Naive thymus-derived CD4-positive, alpha-beta T cell (primary cell): ENCODE measurements around the gene TSPAN18. TPM values are rescaled to one million over a fixed set of nuclear protein-coding genes. Genes with fewer than 3 reads are reported as not detected.

Experiments
- ATAC-seq: fragments of 150-1000 bp; cut with Tn5 transposase; 2 replicates; pipeline ENCODE4 v1.10.0; 2021; ENCODE audit warnings: mild to moderate bottlenecking, moderate library complexity
- CTCF ChIA-PET: fragments of 350-600 bp; sonication (Branson Sonifier 250); formaldehyde crosslinking; loops from one replicate; lab custom pipeline; 2021; ENCODE audit warnings: antibody characterized with exemption; lab: Charles Lee
- POLR2A ChIA-PET: fragments of 350-600 bp; sonication (Branson Sonifier 250); formaldehyde crosslinking; loops from one replicate; lab custom pipeline; 2021; ENCODE audit warnings: antibody characterized with exemption, inconsistent platforms; lab: Charles Lee
- DNase-seq, 9 donors: peaks; one replicate each; pipeline versions ENCODE4 v3.0.0 to v3.0.0-alpha.2; 2020 to 2022; ENCODE audit warnings: mixed read lengths in 1 of 9
- H3K27ac ChIP-seq: one replicate; pipeline ENCODE4 v1.7.0; 2013; ENCODE audit warnings: mild to moderate bottlenecking, low read depth, low read length, moderate library complexity
- H3K27me3 ChIP-seq, 2 donors: one replicate each; pipeline ENCODE4 v1.7.0; 2013; ENCODE audit warnings: low read length in 2 of 2, mild to moderate bottlenecking in 2 of 2, moderate library complexity in 2 of 2; ENCODE audit not compliant: control insufficient read depth in 2 of 2, insufficient read depth in 2 of 2
- H3K36me3 ChIP-seq, 3 experiments: 1 replicate in 2 of 3; 2 replicates in 1 of 3; pipeline ENCODE4 v1.7.0; 2013; ENCODE audit warnings: low read length in 3 of 3, mild to moderate bottlenecking in 3 of 3, moderate library complexity in 1 of 3; ENCODE audit not compliant: insufficient read depth in 3 of 3, control insufficient read depth in 2 of 3
- H3K4me1 ChIP-seq, 2 donors: one replicate each; pipeline ENCODE4 v1.7.0; 2013; ENCODE audit warnings: low read length in 2 of 2, mild to moderate bottlenecking in 2 of 2, moderate library complexity in 1 of 2; ENCODE audit not compliant: control insufficient read depth in 2 of 2, insufficient read depth in 2 of 2
- H3K4me3 ChIP-seq: 2 replicates; pipeline ENCODE4 v1.7.0; 2013; ENCODE audit warnings: mild to moderate bottlenecking, low read length
- H3K9me3 ChIP-seq, 3 experiments: 1 replicate in 2 of 3; 2 replicates in 1 of 3; pipeline ENCODE4 v1.7.0; 2013; ENCODE audit warnings: low read length in 3 of 3; ENCODE audit not compliant: control insufficient read depth in 2 of 3
- H3K27ac Mint-ChIP-seq, 9 donors: one replicate each; pipeline ENCODE4 v1.8.0; 2020 to 2022; ENCODE audit warnings: mixed read lengths in 9 of 9, mild to moderate bottlenecking in 8 of 9, moderate library complexity in 5 of 9, inconsistent platforms in 2 of 9
- H3K27me3 Mint-ChIP-seq, 5 donors: one replicate each; pipeline ENCODE4 v1.8.0; 2021 to 2022; ENCODE audit warnings: mixed read lengths in 5 of 5, mild to moderate bottlenecking in 1 of 5
- H3K36me3 Mint-ChIP-seq, 5 donors: one replicate each; pipeline ENCODE4 v1.8.0; 2020 to 2022; ENCODE audit warnings: mixed read lengths in 5 of 5, mild to moderate bottlenecking in 3 of 5, inconsistent platforms in 1 of 5
- H3K4me1 Mint-ChIP-seq, 7 donors: one replicate each; pipeline ENCODE4 v1.8.0; 2020 to 2022; ENCODE audit warnings: mixed read lengths in 7 of 7, mild to moderate bottlenecking in 3 of 7, inconsistent platforms in 1 of 7
- H3K4me3 Mint-ChIP-seq, 10 donors: one replicate each; pipeline ENCODE4 v1.8.0; 2020 to 2022; ENCODE audit warnings: mild to moderate bottlenecking in 10 of 10, mixed read lengths in 10 of 10, moderate library complexity in 6 of 10, inconsistent platforms in 2 of 10
- H3K9me3 Mint-ChIP-seq, 11 donors: one replicate each; pipeline ENCODE4 v1.8.0; 2020 to 2022; ENCODE audit warnings: mixed read lengths in 11 of 11, mild to moderate bottlenecking in 4 of 11, inconsistent platforms in 1 of 11, moderate library complexity in 1 of 11
- intact Hi-C, 2 donors: fragments of 100-400 bp; cut with micrococcal nuclease; formaldehyde crosslinking; loops; one replicate each; pipeline ENCODE4 v1.15.1; 2023
- polyA plus RNA-seq, 2 donors: library from polyadenylated mRNA; unstranded; fragments of 300-500 nt; fragmentation: Illumina TruSeq; gene quantifications; one replicate each; pipeline ENCODE4 v1.2.3, GENCODE V29; 2021
- total RNA-seq, 6 experiments: library from RNA in 5 of 6; stranded (reverse) in 5 of 6; gene quantifications; 1 replicate in 5 of 6; 2 replicates in 1 of 6; pipeline ENCODE4 v1.2.3 and lab custom pipeline; 2021 to 2026

Gene TSPAN18
- total and polyA plus RNA-seq, 7 experiments from 2014 or later = 8.8 to 57.0 (median 21.7) TPM

DNA sequence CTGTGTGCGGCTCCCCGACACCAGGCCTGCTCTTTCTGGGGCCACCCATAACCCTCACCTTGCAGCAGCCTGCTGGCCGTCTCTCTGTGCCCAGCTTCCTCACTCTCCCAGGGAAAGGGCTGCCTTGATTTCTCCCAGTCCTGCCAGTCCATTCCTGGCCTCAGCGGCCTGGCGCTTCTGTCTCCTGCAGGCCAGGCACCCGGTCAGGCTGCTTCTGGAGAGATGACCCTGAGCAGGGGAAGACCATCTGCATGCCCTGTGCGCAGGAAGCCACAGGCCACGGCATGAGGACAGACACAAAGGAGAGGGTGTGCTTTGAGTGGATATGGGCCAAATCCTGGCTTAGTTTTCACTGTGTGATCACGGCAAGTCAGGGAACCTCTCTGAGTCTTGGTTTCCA lies 86.2 kb downstream of the TSPAN18 start:
- ATAC-seq (no peak), DNase-seq (no peak)
- Mint-ChIP-seq H3K4me1 (peaks cover 0 to 28% (median 17%) of the 10 kb centered on the region in 7 donors), H3K36me3 (peaks cover 0 to 48% (median 15%) of the 10 kb centered on the region in 5 donors), H3K27ac (no peak overlapping the region), H3K27me3 (no peaks in the 10 kb centered on the region), H3K4me3 (no peak overlapping the region), H3K9me3 (peaks cover 0 to 1% (median 0%) of the 10 kb centered on the region in 11 donors)
- POLR2A ChIA-PET = no interaction called here
- Histone ChIP-seq H3K4me1 (no peaks in the 10 kb centered on the region), H3K9me3 (no peaks in the 10 kb centered on the region), H3K36me3 (peaks cover 0 to 4% (median 0%) of the 10 kb centered on the region in 3 experiments), H3K4me3 (no peak overlapping the region), H3K27me3 (no peaks in the 10 kb centered on the region), H3K27ac (no peak overlapping the region)
- CTCF ChIA-PET = no interaction called here
- intact Hi-C loops = no loop called here

DNA sequence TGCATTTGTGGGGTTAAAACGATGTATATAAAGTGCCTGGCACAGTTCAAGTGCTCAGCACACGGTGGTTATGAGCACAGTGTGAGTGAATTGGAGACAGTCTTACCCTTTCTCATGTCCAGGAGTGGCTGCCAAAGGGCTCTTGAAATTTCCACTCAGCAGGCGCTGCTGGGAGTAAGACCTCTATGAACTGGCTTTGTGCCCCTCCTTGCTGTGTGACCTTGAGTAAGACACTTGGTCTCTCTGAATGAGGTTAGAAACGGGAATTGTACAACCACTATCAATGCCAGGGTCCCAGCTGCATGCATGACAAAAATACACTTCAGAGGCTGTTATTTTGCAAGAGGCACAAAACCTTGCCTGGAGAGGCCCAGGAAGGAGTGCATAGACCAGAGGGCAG lies 86.6 kb downstream of the TSPAN18 start:
- H3K36me3 ChIP-seq = peaks cover 0 to 4% (median 0%) of the 10 kb centered on the region in 3 experiments
- no peak overlapping the region for H3K4me3 ChIP-seq
- peak overlapping the region in 1 of 9 donors; percentile 36 for H3K27ac Mint-ChIP-seq
- H3K27me3 Mint-ChIP-seq = no peaks in the 10 kb centered on the region
- DNase-seq = no peak
- ATAC-seq = no peak
- H3K9me3 ChIP-seq = no peaks in the 10 kb centered on the region
- ChIA-PET POLR2A (no interaction called here), CTCF (no interaction called here)
- H3K4me1 ChIP-seq = no peaks in the 10 kb centered on the region
- H3K9me3 Mint-ChIP-seq = peaks cover 0 to 1% (median 0%) of the 10 kb centered on the region in 11 donors
- no peaks in the 10 kb centered on the region for H3K27me3 ChIP-seq
- peaks cover 0 to 45% (median 15%) of the 10 kb centered on the region in 5 donors for H3K36me3 Mint-ChIP-seq
- H3K27ac ChIP-seq = no peak overlapping the region
- intact Hi-C loops = no loop called here
- peaks cover 0 to 28% (median 18%) of the 10 kb centered on the region in 7 donors for H3K4me1 Mint-ChIP-seq
- no peak overlapping the region for H3K4me3 Mint-ChIP-seq

DNA sequence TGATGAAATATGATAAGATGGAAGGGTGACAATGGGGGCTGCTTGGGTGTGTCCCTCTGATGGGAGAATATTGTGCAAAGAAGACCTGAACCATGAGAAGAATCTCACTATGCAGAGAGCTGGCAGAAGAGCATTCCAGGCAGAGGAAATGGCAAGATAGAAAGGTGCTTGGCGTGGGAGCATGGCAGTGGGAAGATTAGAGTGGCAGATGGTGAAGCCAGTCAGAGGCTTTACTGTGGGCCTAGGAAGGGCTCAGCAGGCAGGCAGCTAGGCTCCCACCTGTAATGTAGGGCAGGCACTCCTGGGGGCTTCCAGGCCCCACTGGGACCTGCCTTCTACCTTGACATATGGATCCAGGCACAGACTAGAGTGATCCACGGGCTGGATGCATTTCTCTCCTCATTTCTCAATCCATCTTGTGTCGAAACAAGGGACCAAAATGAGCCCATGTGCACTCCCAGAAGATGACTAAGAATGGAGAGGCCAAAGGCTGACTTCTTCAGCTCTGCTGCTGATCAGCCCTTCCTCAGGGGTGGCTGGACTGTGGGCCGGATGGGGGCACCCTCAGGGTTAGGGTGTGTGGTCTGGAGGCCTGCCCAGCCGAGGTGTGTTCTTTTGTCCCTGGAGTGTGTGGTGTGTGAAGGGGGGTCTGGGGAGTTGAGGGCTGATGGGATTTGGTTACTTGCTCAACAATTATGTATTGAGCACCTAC lies 88.3 kb downstream of the TSPAN18 start:
- Histone ChIP-seq H3K4me1 (no peaks in the 10 kb centered on the region), H3K36me3 (peaks cover 0 to 4% (median 0%) of the 10 kb centered on the region in 3 experiments), H3K27ac (no peak overlapping the region), H3K27me3 (no peaks in the 10 kb centered on the region), H3K9me3 (no peaks in the 10 kb centered on the region), H3K4me3 (no peak overlapping the region)
- Mint-ChIP-seq H3K27ac (no peak overlapping the region), H3K4me1 (peaks cover 0 to 31% (median 21%) of the 10 kb centered on the region in 7 donors), H3K4me3 (no peak overlapping the region), H3K9me3 (peaks cover 0 to 1% (median 0%) of the 10 kb centered on the region in 11 donors), H3K27me3 (no peaks in the 10 kb centered on the region), H3K36me3 (peaks cover 0 to 43% (median 21%) of the 10 kb centered on the region in 5 donors)
- intact Hi-C loops = no loop called here
- DNase-seq (no peak), ATAC-seq (no peak)
- ChIA-PET POLR2A (no interaction called here), CTCF (interaction anchor here (0.7 kb wide), 1 partner anchor 166 kb away, joined by 3 read pairs; no protein-coding TSS in a partner anchor)

GRCh38 chr11:44815917-44816456 lies 89.2 kb downstream of the TSPAN18 start:
- peaks cover 0 to 38% (median 20%) of the 10 kb centered on the region in 7 donors for H3K4me1 Mint-ChIP-seq

GRCh38 chr11:44816761-44817160 lies 90.0 kb downstream of the TSPAN18 start:
- POLR2A ChIA-PET = no interaction called here
- Mint-ChIP-seq H3K27me3 (no peaks in the 10 kb centered on the region), H3K4me1 (peaks cover 0 to 43% (median 22%) of the 10 kb centered on the region in 7 donors), H3K36me3 (peaks cover 0 to 48% (median 25%) of the 10 kb centered on the region in 5 donors), H3K4me3 (no peak overlapping the region), H3K9me3 (no peaks in the 10 kb centered on the region), H3K27ac (peak overlapping the region in 1 of 9 donors; percentile 51)
- DNase-seq = no peak
- CTCF ChIA-PET = no interaction called here
- Histone ChIP-seq H3K9me3 (no peaks in the 10 kb centered on the region), H3K27me3 (no peaks in the 10 kb centered on the region), H3K36me3 (peaks cover 0 to 4% (median 0%) of the 10 kb centered on the region in 3 experiments), H3K4me3 (no peak overlapping the region), H3K27ac (no peak overlapping the region), H3K4me1 (no peaks in the 10 kb centered on the region)
- intact Hi-C loops = no loop called here
- ATAC-seq = no peak

More at GRCh38 chr11:44815917-44816456, 89.2 kb downstream of the TSPAN18 start:
- H3K27me3 ChIP-seq = no peaks in the 10 kb centered on the region
- POLR2A ChIA-PET = no interaction called here
- no peaks in the 10 kb centered on the region for H3K27me3 Mint-ChIP-seq
- no peak overlapping the region for H3K27ac Mint-ChIP-seq
- H3K27ac ChIP-seq = no peak overlapping the region
- H3K36me3 Mint-ChIP-seq = peaks cover 0 to 43% (median 21%) of the 10 kb centered on the region in 5 donors
- H3K4me1 ChIP-seq = no peaks in the 10 kb centered on the region
- no peak overlapping the region for H3K4me3 ChIP-seq
- ATAC-seq (no peak), DNase-seq (no peak)
- CTCF ChIA-PET = interaction anchor here (0.7 kb wide), 1 partner anchor 167 kb away, joined by 3 read pairs; no protein-coding TSS in a partner anchor
- H3K9me3 Mint-ChIP-seq = no peaks in the 10 kb centered on the region
- H3K4me3 Mint-ChIP-seq = no peak overlapping the region
- peaks cover 0 to 4% (median 0%) of the 10 kb centered on the region in 3 experiments for H3K36me3 ChIP-seq
- H3K9me3 ChIP-seq = no peaks in the 10 kb centered on the region
- intact Hi-C loops = no loop called here

GRCh38 chr11:44817207-44817949 lies 90.6 kb downstream of the TSPAN18 start:
- Mint-ChIP-seq H3K4me3 (no peak overlapping the region), H3K27me3 (no peaks in the 10 kb centered on the region), H3K27ac (no peak overlapping the region), H3K4me1 (peaks cover 0 to 40% (median 22%) of the 10 kb centered on the region in 7 donors), H3K9me3 (no peaks in the 10 kb centered on the region), H3K36me3 (peaks cover 0 to 43% (median 25%) of the 10 kb centered on the region in 5 donors)
- Histone ChIP-seq H3K9me3 (no peaks in the 10 kb centered on the region), H3K36me3 (peaks cover 0 to 4% (median 0%) of the 10 kb centered on the region in 3 experiments), H3K4me1 (no peaks in the 10 kb centered on the region), H3K27ac (no peak overlapping the region), H3K4me3 (no peak overlapping the region), H3K27me3 (no peaks in the 10 kb centered on the region)
- intact Hi-C loops = no loop called here
- DNase-seq (no peak), ATAC-seq (no peak)
- ChIA-PET POLR2A (no interaction called here), CTCF (no interaction called here)
